ENCODE data around the gene NUDT22. TPM values are rescaled to one million over a fixed set of nuclear protein-coding genes. Genes with fewer than 3 reads are reported as not detected.

The NUDT22 gene
- total RNA-seq, 3 donors from 2014 or later (not counting 1 experiment from before 2014, with no cell fraction given) = 59.1 to 79.1 (median 74.8) TPM

GRCh38 chr11:64178951-64179639 is 47.0 kb upstream of the NUDT22 start:
- Histone ChIP-seq H3K9me3 (ENCODE audit: control insufficient read depth, insufficient read depth, low read length) (no peaks in the 10 kb centered on the region), H3K27me3 (ENCODE audit: control insufficient read depth, insufficient read depth, low read length) (no peaks in the 10 kb centered on the region), H3K4me1 (ENCODE audit: control insufficient read depth, insufficient read depth, low read length) (peaks cover 6% of the 10 kb centered on the region), H3K36me3 (ENCODE audit: control insufficient read depth, insufficient read depth, low read length) (no peaks in the 10 kb centered on the region), H3K4me3 (ENCODE audit: low read length) (no peak overlapping the region), H3K27ac (ENCODE audit: low read length) (no peak overlapping the region)
- ATAC-seq (no peak), DNase-seq (no peak)
- peaks cover 0 to 18% of the 10 kb centered on the region in 2 donors for H3K4me1 Mint-ChIP-seq
- intact Hi-C loops (cut with micrococcal nuclease) = no loop called here
- H3K9me3 Mint-ChIP-seq = no peaks in the 10 kb centered on the region
- 96% methylated on average over 12 of the region's 12 CpGs for WGBS (ENCODE audit: insufficient coverage)
- H3K27ac Mint-ChIP-seq = no peak overlapping the region
- TF ChIP-seq CTCF (IDR thresholded peaks at IDR 0.05) = no peak
- H3K27me3 Mint-ChIP-seq (ENCODE audit: low read depth in 2 of 2) = no peaks in the 10 kb centered on the region
- H3K4me3 Mint-ChIP-seq = no peak overlapping the region
- H3K36me3 Mint-ChIP-seq = no peaks in the 10 kb centered on the region

- no peak for ATAC-seq
- no peaks in the 10 kb centered on the region for H3K9me3 Mint-ChIP-seq
- H3K27ac ChIP-seq (ENCODE audit: low read length) = no peak overlapping the region
- intact Hi-C loops (cut with micrococcal nuclease) = no loop called here
- H3K4me3 Mint-ChIP-seq = no peak overlapping the region
- no peak for TF ChIP-seq CTCF (IDR thresholded peaks at IDR 0.05)
- H3K27me3 Mint-ChIP-seq (ENCODE audit: low read depth in 2 of 2) = no peaks in the 10 kb centered on the region
- no peaks in the 10 kb centered on the region for H3K9me3 ChIP-seq (ENCODE audit: control insufficient read depth, insufficient read depth, low read length)
- DNase-seq = no peak
- peak overlapping the region in 1 of 2 donors; percentile 35 for H3K27ac Mint-ChIP-seq
- WGBS (ENCODE audit: insufficient coverage) = 98% methylated on average over 5 of the region's 5 CpGs
- H3K4me3 ChIP-seq (ENCODE audit: low read length) = no peak overlapping the region
- no peaks in the 10 kb centered on the region for H3K27me3 ChIP-seq (ENCODE audit: control insufficient read depth, insufficient read depth, low read length)
- H3K36me3 ChIP-seq (ENCODE audit: control insufficient read depth, insufficient read depth, low read length) = no peaks in the 10 kb centered on the region
- H3K4me1 ChIP-seq (ENCODE audit: control insufficient read depth, insufficient read depth, low read length) = peaks cover 17% of the 10 kb centered on the region
- H3K36me3 Mint-ChIP-seq = no peaks in the 10 kb centered on the region
- peaks cover 3 to 32% of the 10 kb centered on the region in 2 donors for H3K4me1 Mint-ChIP-seq
Measured at GRCh38 chr11:64180891-64181290, 45.2 kb upstream of the NUDT22 start.

- intact Hi-C loops (cut with micrococcal nuclease) = no loop called here
- peaks cover 17% of the 10 kb centered on the region for H3K4me1 ChIP-seq (ENCODE audit: control insufficient read depth, insufficient read depth, low read length)
- no peak overlapping the region for H3K27ac ChIP-seq (ENCODE audit: low read length)
- H3K9me3 Mint-ChIP-seq = no peaks in the 10 kb centered on the region
- H3K4me3 ChIP-seq (ENCODE audit: low read length) = no peak overlapping the region
- ATAC-seq (no peak), DNase-seq (peak in 1 of 2 donors; percentile 40)
- H3K36me3 ChIP-seq (ENCODE audit: control insufficient read depth, insufficient read depth, low read length) = no peaks in the 10 kb centered on the region
- H3K36me3 Mint-ChIP-seq = no peaks in the 10 kb centered on the region
- WGBS (ENCODE audit: insufficient coverage) = 50% methylated on average over 16 of the region's 17 CpGs
- H3K4me3 Mint-ChIP-seq = no peak overlapping the region
- peaks cover 6 to 35% of the 10 kb centered on the region in 2 donors for H3K4me1 Mint-ChIP-seq
- no peaks in the 10 kb centered on the region for H3K9me3 ChIP-seq (ENCODE audit: control insufficient read depth, insufficient read depth, low read length)
- no peak overlapping the region for H3K27ac Mint-ChIP-seq
- H3K27me3 ChIP-seq (ENCODE audit: control insufficient read depth, insufficient read depth, low read length) = no peaks in the 10 kb centered on the region
- no peak for TF ChIP-seq CTCF (IDR thresholded peaks at IDR 0.05)
- no peaks in the 10 kb centered on the region for H3K27me3 Mint-ChIP-seq (ENCODE audit: low read depth in 2 of 2)
Measured at GRCh38 chr11:64181506-64182411, 44.3 kb upstream of the NUDT22 start.
